G401.6 (cell line): ENCODE results near the gene FBP1.

Source experiments
- FAIRE-seq: peaks from 2 replicates; lab custom pipeline; 2012; peaks lifted over from hg19 to GRCh38; lab: Jason Lieb, UNC

Gene FBP1

DNA sequence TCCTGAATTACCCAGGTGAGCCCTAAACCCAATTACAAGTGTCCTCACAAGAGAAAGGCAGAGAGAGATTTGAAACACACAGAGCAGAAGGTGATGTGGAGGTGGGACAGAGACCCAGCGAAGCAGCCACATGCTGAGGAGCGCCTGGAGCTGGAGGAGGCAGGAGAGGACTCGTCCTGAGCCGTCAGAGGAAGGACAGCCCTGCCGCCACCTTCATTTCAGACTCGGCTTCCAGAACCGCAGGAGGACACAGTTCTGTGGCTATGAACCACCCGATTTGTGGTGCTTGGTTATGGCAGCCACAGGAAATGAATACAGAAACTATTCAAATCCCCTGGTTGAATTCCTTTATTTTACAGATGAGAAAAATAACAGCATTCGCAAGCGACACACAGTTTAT is 16.4 kb upstream of the FBP1 start:
- no peak for FAIRE-seq

GRCh38 chr9:94654165-94654894 is 15.0 kb upstream of the FBP1 start:
- no peak for FAIRE-seq

GRCh38 chr9:94650949-94651348 is 11.6 kb upstream of the FBP1 start:
- FAIRE-seq: no peak

GRCh38 chr9:94649100-94649819 is 9.9 kb upstream of the FBP1 start:
- no peak for FAIRE-seq

- FAIRE-seq: no peak
Observed at GRCh38 chr9:94648185-94648584, 8.9 kb upstream of the FBP1 start.

DNA sequence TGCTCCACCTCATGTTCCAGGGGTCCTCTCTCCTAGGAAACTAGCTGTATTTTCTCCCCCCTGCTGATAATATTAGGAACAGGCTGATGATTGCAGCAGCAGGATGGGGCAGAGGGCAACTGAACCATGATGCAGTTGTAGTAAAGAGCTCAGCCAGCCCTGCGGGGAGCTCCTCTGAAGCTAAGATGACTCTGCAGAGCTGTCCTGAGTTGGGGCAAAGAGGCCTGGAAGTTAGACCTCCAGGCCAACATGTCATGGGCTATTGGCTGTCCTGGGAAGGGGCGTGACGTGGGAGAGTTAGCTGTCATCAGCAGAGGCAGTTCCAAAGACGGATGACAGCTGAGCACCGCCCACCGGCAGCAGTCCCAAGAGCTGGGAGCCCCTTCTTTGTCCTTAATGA is 6.6 kb upstream of the FBP1 start:
- no peak for FAIRE-seq

GRCh38 chr9:94644543-94644942 is 5.2 kb upstream of the FBP1 start:
- FAIRE-seq: no peak

GRCh38 chr9:94643741-94644140 is 4.4 kb upstream of the FBP1 start:
- no peak for FAIRE-seq

- no peak for FAIRE-seq
Observed at GRCh38 chr9:94643176-94643575, 3.9 kb upstream of the FBP1 start.

DNA sequence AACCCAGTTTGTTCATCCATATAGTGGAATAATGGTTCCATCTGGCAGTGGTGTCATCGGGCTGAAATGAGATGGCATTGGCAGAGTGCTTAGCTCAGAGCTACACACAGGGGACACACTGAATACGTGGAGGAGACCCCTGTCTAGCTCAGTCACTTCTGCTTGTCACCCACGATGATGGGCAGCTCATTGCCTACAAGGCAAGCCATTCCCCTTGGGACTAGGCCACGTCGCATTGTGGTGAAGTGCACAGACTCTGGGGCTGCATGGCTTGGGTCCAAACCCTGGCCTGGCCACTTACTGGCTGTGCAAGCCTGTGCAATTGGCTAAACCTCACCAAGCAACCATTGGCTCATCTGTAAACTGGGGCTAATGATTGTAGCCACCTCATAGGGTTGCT is 3.2 kb upstream of the FBP1 start:
- FAIRE-seq: no peak

GRCh38 chr9:94639999-94640376 is 670 bp upstream of the FBP1 start:
- no peak for FAIRE-seq

DNA sequence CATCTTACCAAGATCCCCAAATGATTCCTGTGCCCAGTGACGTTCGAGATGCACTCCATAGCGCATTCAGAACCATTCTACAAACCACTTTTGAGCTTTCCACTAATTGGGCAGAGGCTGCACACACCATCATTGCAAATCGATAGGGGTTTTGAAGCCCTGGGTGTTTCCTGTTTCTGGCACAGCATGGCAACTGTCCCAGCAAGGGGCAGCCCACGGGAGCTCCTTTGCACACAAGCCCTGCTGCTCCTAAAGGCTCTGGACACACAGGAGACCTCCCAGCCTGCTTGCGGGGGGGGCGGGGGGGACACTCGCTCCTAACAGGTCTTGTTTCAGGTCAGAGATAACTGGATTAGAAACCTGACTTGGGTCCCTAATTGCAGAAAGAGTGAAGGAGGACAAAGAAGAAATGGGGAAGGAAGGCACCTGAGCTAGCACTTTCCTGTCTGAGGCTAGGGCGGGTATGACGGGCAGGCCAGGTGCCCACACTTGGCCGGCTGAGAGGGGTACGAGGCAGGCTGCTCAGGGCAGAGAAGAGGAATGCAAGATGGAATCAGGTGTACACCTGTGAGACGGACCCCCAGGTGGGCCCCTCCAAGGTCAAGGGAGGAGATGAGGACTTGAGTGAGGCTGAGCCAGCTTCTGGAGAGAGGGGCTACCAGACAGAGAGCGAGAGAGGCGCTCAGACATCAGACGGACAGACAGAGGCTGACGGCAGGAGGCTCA is 820 bp downstream of the FBP1 start:
- no peak for FAIRE-seq

DNA sequence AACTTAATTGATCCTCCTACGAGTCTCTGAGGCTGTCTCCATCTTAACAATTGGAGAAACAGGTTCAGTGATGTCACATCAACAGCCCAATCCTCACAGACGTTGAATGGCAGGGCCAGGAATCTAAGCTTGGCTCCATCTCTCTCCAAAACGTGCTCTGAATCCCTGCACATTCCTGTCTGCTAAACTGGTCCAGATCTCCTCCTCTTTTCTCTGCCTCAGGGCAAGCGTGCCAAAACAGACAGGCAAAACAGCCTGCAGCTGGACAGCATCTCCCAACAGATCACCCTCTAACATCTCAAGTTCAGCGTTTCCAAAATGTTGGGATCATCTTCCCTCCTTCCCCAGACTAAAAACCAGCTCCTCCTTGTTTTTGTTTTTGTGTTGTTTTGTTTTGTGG is 6.6 kb downstream of the FBP1 start:
- no peak for FAIRE-seq

- no peak for FAIRE-seq
Observed at GRCh38 chr9:94631599-94631998, 7.7 kb downstream of the FBP1 start.

DNA sequence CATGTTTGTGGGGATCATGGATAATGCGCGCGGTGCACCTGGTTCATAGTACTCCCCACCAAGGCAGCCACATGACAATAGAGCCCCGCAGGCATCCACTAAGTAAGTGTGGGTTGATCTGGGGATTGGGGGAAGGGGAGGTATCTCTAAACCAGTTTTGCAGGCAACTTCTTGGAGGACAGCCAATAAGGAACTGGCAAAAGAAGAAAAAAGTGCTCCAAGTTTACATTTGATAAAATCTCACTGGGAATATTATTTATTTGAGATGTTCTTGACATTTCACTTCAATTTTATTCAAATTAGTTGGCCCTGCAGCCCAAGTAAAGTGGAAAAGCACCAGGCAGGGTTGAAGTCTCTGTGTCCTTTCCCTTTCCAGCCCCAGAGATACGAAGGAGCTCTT is 8.5 kb downstream of the FBP1 start:
- no peak for FAIRE-seq

DNA sequence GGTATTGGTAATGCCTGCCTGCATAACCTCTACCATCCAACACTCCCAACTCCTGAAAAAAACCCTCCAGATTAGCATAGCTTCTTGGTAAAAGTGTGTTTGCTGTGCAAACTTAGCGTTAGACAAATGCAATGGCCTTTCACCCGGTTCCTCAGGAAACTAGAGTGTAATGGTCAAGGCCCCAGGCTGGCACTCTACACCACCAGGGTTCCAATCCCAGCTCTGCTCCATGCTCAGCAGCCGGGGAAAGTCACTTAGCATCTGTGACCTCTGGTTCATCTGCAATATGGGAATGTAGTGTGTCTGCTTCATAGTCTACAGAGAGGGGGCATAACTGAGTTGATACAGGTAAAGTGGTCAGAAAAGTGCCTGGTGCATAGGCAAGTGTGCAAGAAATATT is 9.0 kb downstream of the FBP1 start:
- no peak for FAIRE-seq

DNA sequence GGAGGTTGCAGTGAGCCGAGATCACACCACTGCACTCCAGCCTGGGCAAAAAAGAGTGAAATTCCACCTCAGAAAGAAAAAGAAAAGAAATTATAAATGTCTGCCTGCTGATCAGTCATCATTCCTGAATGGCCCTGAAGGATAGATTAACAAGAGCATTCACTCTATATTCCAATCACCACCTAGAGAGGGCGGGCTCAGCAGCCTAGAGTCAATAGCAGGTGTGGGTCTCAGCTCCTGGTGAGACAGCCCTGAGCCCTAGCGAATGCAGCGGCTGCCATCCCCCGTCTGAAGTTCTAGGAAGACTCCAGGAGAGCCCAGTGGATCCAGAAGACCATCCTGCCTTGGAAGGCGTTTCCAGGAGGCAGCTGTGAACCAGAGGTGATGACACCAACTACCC is 12.0 kb downstream of the FBP1 start:
- FAIRE-seq: no peak

DNA sequence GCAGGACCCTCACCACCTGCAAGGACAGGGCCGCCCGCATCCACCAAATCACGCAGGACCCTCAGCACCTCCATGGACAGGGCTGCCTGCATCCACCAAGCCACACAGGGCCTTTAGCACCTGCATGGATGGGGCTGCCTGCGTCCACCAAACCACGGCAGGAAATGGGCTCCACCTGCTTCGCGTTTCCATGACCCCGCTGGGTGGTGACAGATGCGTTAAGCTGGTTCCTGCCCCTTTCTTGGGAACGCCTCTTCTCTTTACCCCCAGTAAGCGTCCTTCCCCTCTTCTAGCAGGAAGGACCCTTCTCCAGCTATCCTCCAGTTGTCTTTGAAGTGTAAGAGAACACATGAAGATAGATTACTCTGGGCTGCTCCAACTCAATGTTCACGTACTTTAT is 13.5 kb downstream of the FBP1 start:
- no peak for FAIRE-seq

- FAIRE-seq: no peak
Observed at GRCh38 chr9:94624629-94625028, 14.7 kb downstream of the FBP1 start.

DNA sequence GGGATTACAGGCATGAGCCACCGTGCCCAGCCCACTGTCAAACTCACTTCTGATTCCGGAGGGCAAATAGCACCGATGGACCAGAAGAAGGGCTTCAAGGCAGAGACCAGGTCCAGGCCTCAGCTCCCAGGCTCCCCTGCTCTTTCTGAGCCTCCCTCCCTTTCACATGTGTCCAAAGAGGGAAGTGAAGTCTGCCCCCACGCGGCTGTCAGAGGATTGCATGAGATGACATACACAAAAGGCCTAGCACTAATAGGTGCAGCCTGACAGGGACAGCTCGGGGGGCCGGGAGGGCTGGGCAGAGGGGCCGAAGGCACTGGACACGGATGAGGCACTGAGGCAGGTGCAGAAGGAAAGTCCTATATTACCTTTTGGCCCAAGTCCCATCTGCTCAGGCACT is 16.1 kb downstream of the FBP1 start:
- no peak for FAIRE-seq

- FAIRE-seq: no peak
Observed at GRCh38 chr9:94622087-94622800, 17.1 kb downstream of the FBP1 start.

DNA sequence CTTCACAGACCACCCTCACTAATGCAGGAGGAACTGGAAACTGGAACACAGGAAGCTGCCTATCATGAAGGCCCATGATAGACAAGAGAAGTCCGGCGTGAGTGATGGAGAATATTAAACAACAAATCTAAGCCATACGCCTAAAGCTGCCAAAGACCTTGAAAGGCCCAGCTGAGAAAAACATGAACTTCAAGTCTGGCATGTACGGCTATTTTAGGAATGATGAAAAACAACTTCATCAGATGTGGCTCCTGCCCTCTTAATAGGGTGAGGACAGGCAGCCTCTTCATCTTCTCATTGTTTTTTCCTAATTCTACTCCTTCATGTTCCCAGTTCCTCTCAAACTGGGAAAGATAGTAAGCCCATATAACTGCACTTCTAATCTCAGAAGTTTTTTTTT is 20.3 kb downstream of the FBP1 start:
- no peak for FAIRE-seq

DNA sequence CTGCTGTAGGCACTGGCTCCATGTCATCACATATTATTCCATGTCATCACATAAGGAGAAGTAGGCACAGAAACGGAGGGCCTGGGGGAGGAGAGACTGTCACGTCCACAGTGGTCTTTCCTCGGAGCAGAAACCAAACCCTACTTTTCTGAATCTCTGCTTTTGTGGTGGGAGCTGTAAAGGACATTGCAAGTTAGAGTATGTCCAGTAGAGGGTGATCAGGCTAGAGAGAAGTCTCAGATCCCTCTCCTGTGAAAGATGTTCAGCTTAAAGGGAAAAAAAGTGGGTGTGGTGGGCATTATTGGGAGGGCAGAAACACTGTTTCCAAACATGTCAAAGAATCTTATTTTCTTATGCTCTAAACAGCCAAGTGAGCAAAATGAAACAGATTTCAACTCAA is 26.3 kb downstream of the FBP1 start:
- no peak for FAIRE-seq
